Measurements from ENCODE around the gene ZNF555. TPM values are rescaled to one million over a fixed set of nuclear protein-coding genes. Genes with fewer than 3 reads are reported as not detected.

Gene ZNF555
- total and polyA plus RNA-seq, 2 of the 13 experiments (the other 11 are each of a cell fraction or from before 2014, with no cell fraction given): 5.0 to 8.0 TPM

- no peak for TF ChIP-seq CHD4 (IDR thresholded peaks at IDR 0.05; ENCODE audit: borderline replicate concordance, low read length)
- TF ChIP-seq ZFP90 (CRISPR knock-in tag; IDR thresholded peaks at IDR 0.05; ENCODE audit: borderline replicate concordance): no peak
These were observed 21.6 kb upstream of the ZNF555 start, which contains the start of gene ZNF554 (continued) for GRCh38 chr19:2819540-2820111.

GRCh38 chr19:2820112-2820702 is 21.1 kb upstream of the ZNF555 start:
- ChIA-PET POLR2A (interaction anchor here (1.0 to 1.7 kb wide), 6 partner anchors 9 to 47 kb away, joined by 4 to 11 read pairs (median 6); partner anchors contain the start of genes THOP1, ZNF555 and ZNF556), CTCF (ENCODE audit: low intra/inter-chr PET ratio, low total read pairs) (interaction anchor here (1.3 to 1.5 kb wide), 2 partner anchors 51 to 52 kb away, joined by 3 to 7 read pairs; no protein-coding TSS in a partner anchor)
- intact Hi-C loops (cut with micrococcal nuclease; ENCODE audit: unreplicated experiment) (loop anchor here (2.0 kb wide), 1 partner anchor 21 kb away; the partner anchor contains the start of gene ZNF555), in situ Hi-C loops (cut with HindIII; ENCODE audit: extremely low pct_ligation_motif_present, low pct_unique_long_range_greater_than_20kb) (no loop called here)
- WGBS (ENCODE audit: low lambda C conversion rate): 3% methylated on average over 4 of the region's 36 CpGs
- Histone ChIP-seq H3K4me1 (ENCODE audit: insufficient read depth, low read length) (no peaks in the 10 kb centered on the region; the same call in 1 of the 2 replicates), H3K79me2 (ENCODE audit: insufficient read depth, low read length) (no peaks in the 10 kb centered on the region), H3K9ac (ENCODE audit: insufficient read depth, low read depth, low read length) (peak overlapping the region; percentile 84), H3K27me3 (ENCODE audit: control insufficient read depth in 1 of 2, insufficient read depth in 2 of 2, low read length in 2 of 2) (no peaks in the 10 kb centered on the region), H3K4me3 (replicated peaks in 1 of 3; ENCODE audit: insufficient read depth in 1 of 3, low read depth in 2 of 3, low read length in 3 of 3) (peak overlapping the region; percentile 60 to 84 (median 81)), H3K4me2 (ENCODE audit: low read depth, low read length) (peak overlapping the region; percentile 88), H2AFZ (ENCODE audit: low read length) (no peak overlapping the region), H3K36me3 (replicated peaks in 1 of 2; ENCODE audit: control insufficient read depth in 1 of 2, insufficient read depth in 2 of 2, low read length in 2 of 2) (no peaks in the 10 kb centered on the region; a peak in 1 of 5 replicates), H3K27ac (ENCODE audit: extremely low read length, insufficient read depth, low read length) (peak overlapping the region; percentile 21), H4K20me1 (ENCODE audit: insufficient read depth, low read length) (no peaks in the 10 kb centered on the region), H3K9me3 (ENCODE audit: low read length) (no peaks in the 10 kb centered on the region)
- BruUV-seq (replicated peaks): TSS peak; percentile 51
- FAIRE-seq (no peak), ATAC-seq (peak; percentile 68), DNase-seq (ENCODE audit: low spot score) (no peak)
- no peak for TF ChIP-seq ATF3 (CRISPR knock-in tag; IDR thresholded peaks at IDR 0.05)
- TF ChIP-seq ZNF782 (CRISPR knock-in tag; IDR thresholded peaks at IDR 0.05; ENCODE audit: borderline replicate concordance): no peak
- TF ChIP-seq CBX5 (CRISPR knock-in tag; IDR thresholded peaks at IDR 0.05; ENCODE audit: borderline replicate concordance): no peak
- no peak for TF ChIP-seq ZNF407 (CRISPR knock-in tag; IDR thresholded peaks at IDR 0.05; ENCODE audit: not compliant biosample characterization)
- TF ChIP-seq RFX3 (CRISPR knock-in tag; IDR thresholded peaks at IDR 0.05): no peak
- no peak for TF ChIP-seq AKAP8 (CRISPR knock-in tag; IDR thresholded peaks at IDR 0.05)
